Smooth muscle cell of the pulmonary artery (primary cell): ENCODE results near the gene RFT1. TPM values are rescaled to one million over a fixed set of nuclear protein-coding genes. Genes with fewer than 3 reads are reported as not detected.

ENCODE experiments used
- total RNA-seq: library from RNA; depleted of rRNA; stranded (reverse); fragments of >200 nt; gene quantifications from 2 replicates; pipeline ENCODE4 v1.2.3, GENCODE V29; 2014

RFT1 gene, protein sequence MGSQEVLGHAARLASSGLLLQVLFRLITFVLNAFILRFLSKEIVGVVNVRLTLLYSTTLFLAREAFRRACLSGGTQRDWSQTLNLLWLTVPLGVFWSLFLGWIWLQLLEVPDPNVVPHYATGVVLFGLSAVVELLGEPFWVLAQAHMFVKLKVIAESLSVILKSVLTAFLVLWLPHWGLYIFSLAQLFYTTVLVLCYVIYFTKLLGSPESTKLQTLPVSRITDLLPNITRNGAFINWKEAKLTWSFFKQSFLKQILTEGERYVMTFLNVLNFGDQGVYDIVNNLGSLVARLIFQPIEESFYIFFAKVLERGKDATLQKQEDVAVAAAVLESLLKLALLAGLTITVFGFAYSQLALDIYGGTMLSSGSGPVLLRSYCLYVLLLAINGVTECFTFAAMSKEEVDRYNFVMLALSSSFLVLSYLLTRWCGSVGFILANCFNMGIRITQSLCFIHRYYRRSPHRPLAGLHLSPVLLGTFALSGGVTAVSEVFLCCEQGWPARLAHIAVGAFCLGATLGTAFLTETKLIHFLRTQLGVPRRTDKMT
- 16.4 and 23.6 TPM in 2 replicates for total RNA-seq

GRCh38 chr3:53130179-53131061 lies at the start of gene RFT1:
Gene RFT1, minus strand, starts transcription at chr3:53130435. Its CDS starts 35 bp downstream, at chr3:53130400.

DNA sequence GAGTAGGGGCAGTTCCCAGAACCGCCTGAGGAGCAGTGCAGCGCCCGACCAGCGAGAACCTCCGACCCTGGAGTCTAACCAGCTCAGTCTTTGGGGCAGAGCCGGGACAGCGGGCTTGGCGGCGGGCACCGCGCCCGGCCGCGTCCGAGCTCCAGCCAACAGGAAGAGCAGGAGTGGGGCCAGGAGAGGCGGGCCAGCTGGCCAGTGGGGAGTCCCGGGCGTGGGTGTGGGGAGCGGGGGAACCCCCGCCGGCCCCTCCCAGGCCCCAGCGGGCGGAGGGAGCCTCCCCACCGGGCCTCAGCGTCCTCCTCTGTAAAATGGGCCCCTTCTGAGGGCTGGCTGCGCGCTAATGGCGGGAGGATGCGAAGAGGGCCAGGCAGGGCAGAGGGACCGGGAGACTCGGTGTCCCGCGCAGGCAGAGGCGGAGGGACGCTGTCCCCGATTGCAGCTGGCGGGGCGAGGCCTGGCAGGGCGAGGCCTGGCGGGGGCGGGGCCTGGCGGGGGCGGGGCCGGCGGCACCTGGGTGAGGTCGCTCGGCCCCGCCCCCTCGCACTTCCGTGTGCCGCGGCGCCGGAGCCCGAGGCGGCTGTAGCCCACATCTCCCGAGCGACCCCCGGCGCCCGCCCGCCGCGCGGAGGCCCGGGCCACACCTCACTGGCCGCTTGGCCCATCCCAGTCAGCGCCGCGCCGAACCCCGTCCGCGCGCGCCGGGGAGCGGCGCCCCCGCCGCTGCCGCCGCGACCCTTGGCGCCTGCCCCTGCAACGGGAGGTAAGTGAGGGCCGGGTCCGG lies 30.6 kb upstream of the RFT1 start, which contains the start of gene PRKCD:
Gene PRKCD (plus strand): TSS at position 550 of the 790 bp plus-strand sequence. CDS start 17,214 bp downstream, outside the sequence.

DNA sequence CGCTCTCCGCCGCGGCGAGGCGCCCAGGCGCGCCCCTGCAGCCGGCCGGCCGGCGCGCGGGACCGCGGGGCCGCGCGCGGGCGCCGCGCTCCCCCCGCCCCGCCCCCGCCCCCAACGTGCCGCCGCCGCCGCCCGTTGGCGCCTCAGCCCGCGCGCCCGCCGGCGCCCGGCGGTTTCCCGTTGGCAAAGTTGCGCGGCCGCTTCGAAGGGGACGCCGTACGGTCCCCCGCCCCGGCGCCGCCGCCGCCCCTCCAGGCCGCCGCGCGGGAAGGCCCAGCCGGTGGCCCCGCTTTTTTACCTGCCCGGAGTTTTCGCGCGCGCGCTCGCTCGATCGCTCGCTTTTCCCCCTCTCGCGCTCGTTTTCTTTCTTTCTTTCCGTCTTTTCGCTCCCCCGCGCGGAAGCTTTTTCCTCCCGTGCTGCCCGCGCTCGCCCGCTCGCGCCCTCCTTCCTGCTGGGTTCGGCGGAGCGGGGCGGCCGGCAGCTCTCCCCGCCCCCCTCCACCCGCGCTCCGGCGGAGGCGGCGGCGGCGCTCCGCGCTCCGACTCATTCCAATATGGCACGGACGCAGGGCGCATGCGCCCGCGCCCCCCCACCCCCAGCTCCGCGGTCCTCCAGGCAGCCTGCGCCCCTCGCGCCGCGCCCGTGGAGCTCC lies 84.6 kb downstream of the RFT1 start, which contains the start of gene SFMBT1:
Gene SFMBT1 (minus strand): TSS at position 556 of the 653 bp plus-strand sequence. CDS start 76,945 bp downstream, outside the sequence.

Other genes starting within 250 kb of the RFT1 start
- gene STIMATE, start 232.9 kb downstream of the RFT1 start, total RNA-seq: 21.3 and 23.9 TPM in 2 replicates
- 2.5 and 4.5 TPM in 2 replicates for gene SFMBT1, start 84.4 kb downstream of the RFT1 start, total RNA-seq
- gene PRKCD, start 30.8 kb upstream of the RFT1 start, total RNA-seq: 6.8 and 9.7 TPM in 2 replicates
- 467 and 693 TPM in 2 replicates for gene TKT, start 125.6 kb upstream of the RFT1 start, total RNA-seq
- 13.1 and 15.1 TPM in 2 replicates for gene DCP1A, start 217.1 kb upstream of the RFT1 start, total RNA-seq